Large intestine (tissue), 3 donors: ENCODE results near the gene PYROXD2. TPM values are rescaled to one million over a fixed set of nuclear protein-coding genes. Genes with fewer than 3 reads are reported as not detected.

ENCODE experiments used
- DNase-seq, 2 donors: peaks; one replicate each; pipeline versions ENCODE4 v3.0.0 to v3.0.0-alpha.2; 2013
- H3K27ac ChIP-seq: one replicate; pipeline ENCODE4 v1.5.1; 2013; ENCODE audit warnings: low read length
- H3K27me3 ChIP-seq: 2 replicates; pipeline ENCODE4 v1.6.1; 2013; ENCODE audit warnings: low read length; ENCODE audit not compliant: control insufficient read depth, insufficient read depth
- H3K36me3 ChIP-seq: 2 replicates; pipeline ENCODE4 v1.6.1; 2013; ENCODE audit warnings: low read length; ENCODE audit not compliant: control insufficient read depth, insufficient read depth
- H3K4me1 ChIP-seq: one replicate; pipeline ENCODE4 v1.6.1; 2013; ENCODE audit warnings: low read length; ENCODE audit not compliant: control insufficient read depth, insufficient read depth
- H3K4me3 ChIP-seq: one replicate; pipeline ENCODE4 v1.5.1; 2013; ENCODE audit warnings: low read length
- H3K9me3 ChIP-seq: one replicate; pipeline ENCODE4 v1.6.1; 2013; ENCODE audit warnings: mild to moderate bottlenecking, low read depth, low read length, moderate library complexity; ENCODE audit not compliant: control insufficient read depth
- WGBS: methylation state at CpG from one replicate; pipeline ENCODE4 v1.1.5; 2013; ENCODE audit warnings: low lambda C conversion rate; ENCODE audit not compliant: insufficient coverage; 5-methylcytosine and 5-hydroxymethylcytosine counted together
- polyA plus RNA-seq: library from polyadenylated mRNA; unstranded; fragments of 120-200 nt; gene quantifications from one replicate; pipeline ENCODE4 v1.2.1, GENCODE V29; 2013

The PYROXD2 gene
- polyA plus RNA-seq, 1 donor = 14.4 TPM

DNA sequence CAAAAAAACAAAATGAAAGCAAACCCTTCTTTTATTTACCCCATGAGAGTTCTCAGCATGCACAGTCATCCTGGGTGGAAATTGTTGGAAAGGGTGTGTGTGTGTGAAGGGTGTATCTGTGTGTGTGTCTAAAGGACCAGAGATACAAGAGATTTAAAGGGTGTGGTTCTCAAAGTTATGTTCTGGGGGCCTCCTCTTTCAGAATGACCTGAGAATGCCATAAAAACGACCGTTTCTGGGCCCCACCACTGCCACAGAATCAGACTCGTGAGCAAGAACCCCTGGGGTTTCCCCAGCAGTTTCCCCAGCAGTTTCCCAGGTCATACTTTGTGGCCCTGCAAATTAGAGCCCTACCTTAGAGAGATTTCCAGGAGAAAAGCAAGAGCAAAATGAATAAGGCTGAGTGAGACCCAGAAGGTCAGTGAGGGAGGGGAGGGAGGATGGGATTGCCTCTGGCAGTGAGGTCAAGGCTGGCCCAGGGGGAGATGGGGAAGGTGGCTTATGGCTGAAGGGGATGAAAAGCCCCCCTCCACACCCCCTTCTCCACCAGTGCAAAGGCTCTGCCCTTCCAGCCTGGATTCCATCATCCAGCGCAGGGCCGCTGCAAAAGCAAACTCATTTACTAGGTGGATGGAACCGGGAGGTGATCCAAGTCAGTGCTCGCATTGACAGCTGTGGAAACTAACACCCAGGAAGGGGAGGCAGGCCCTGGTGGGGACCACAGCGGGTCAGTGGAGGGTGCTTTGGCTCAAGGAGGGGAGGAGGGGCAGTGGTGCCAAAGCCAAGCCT is 10.2 kb downstream of the PYROXD2 start:
- no CpG with 5 or more reads among the region's 8 CpGs for WGBS
- DNase-seq = peak in 1 of 2 donors; percentile 43
- H3K4me3 ChIP-seq = no peak overlapping the region
- peaks cover 4% of the 10 kb centered on the region for H3K36me3 ChIP-seq
- peaks cover 6% of the 10 kb centered on the region for H3K4me1 ChIP-seq
- no peaks in the 10 kb centered on the region for H3K9me3 ChIP-seq
- H3K27me3 ChIP-seq = no peaks in the 10 kb centered on the region
- H3K27ac ChIP-seq = no peak overlapping the region

- H3K4me1 ChIP-seq = peaks cover 6% of the 10 kb centered on the region
- no peak overlapping the region for H3K27ac ChIP-seq
- 93% methylated on average over 2 of the region's 7 CpGs for WGBS
- H3K4me3 ChIP-seq = no peak overlapping the region
- H3K9me3 ChIP-seq = no peaks in the 10 kb centered on the region
- no peaks in the 10 kb centered on the region for H3K27me3 ChIP-seq
- no peak for DNase-seq
- H3K36me3 ChIP-seq = peaks cover 4% of the 10 kb centered on the region
These were observed 11.0 kb downstream of the PYROXD2 start for GRCh38 chr10:98403812-98404504.

- no peak for DNase-seq
- Histone ChIP-seq H3K27ac (no peak overlapping the region), H3K4me3 (no peak overlapping the region), H3K36me3 (peaks cover 5% of the 10 kb centered on the region), H3K4me1 (peaks cover 6% of the 10 kb centered on the region), H3K9me3 (no peaks in the 10 kb centered on the region), H3K27me3 (no peaks in the 10 kb centered on the region)
- WGBS = no CpG with 5 or more reads among the region's 23 CpGs
These were observed 11.9 kb downstream of the PYROXD2 start for GRCh38 chr10:98402931-98403718.

- no CpG with 5 or more reads among the region's 7 CpGs for WGBS
- peaks cover 6% of the 10 kb centered on the region for H3K36me3 ChIP-seq
- H3K27me3 ChIP-seq = no peaks in the 10 kb centered on the region
- no peaks in the 10 kb centered on the region for H3K9me3 ChIP-seq
- no peak overlapping the region for H3K27ac ChIP-seq
- no peak for DNase-seq
- H3K4me3 ChIP-seq = no peak overlapping the region
- peaks cover 6% of the 10 kb centered on the region for H3K4me1 ChIP-seq
These were observed 12.5 kb downstream of the PYROXD2 start for GRCh38 chr10:98402478-98402877.

GRCh38 chr10:98400482-98400881 is 14.5 kb downstream of the PYROXD2 start:
- Histone ChIP-seq H3K27me3 (no peaks in the 10 kb centered on the region), H3K4me1 (peaks cover 6% of the 10 kb centered on the region), H3K4me3 (no peak overlapping the region), H3K9me3 (no peaks in the 10 kb centered on the region), H3K36me3 (peaks cover 16% of the 10 kb centered on the region), H3K27ac (no peak overlapping the region)
- no peak for DNase-seq
- WGBS = no CpG with 5 or more reads among the region's 2 CpGs

DNA sequence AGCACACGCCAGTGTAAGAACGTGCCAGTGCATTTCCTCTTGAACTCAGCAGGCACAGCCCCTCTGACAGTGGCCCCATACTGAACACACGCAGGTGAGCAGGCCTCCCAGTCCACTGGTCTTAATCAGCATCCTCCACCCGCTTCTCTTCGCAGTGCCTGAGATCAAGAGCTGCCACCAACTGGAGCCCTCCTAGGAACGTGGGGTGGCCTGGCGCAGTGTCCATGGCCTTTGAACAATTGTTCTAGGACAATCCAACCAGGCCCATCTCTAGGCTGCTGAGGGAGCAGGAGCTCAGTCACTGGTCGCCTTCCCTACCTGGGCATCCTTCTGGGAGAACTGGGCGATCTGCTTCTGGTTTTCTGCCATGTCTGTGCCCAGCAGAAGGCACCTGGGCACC is 15.2 kb downstream of the PYROXD2 start:
- H3K36me3 ChIP-seq = peaks cover 23% of the 10 kb centered on the region
- WGBS = no CpG with 5 or more reads among the region's 9 CpGs
- no peaks in the 10 kb centered on the region for H3K9me3 ChIP-seq
- peaks cover 4% of the 10 kb centered on the region for H3K4me1 ChIP-seq
- no peak overlapping the region for H3K27ac ChIP-seq
- DNase-seq = no peak
- H3K4me3 ChIP-seq = no peak overlapping the region
- no peaks in the 10 kb centered on the region for H3K27me3 ChIP-seq

DNA sequence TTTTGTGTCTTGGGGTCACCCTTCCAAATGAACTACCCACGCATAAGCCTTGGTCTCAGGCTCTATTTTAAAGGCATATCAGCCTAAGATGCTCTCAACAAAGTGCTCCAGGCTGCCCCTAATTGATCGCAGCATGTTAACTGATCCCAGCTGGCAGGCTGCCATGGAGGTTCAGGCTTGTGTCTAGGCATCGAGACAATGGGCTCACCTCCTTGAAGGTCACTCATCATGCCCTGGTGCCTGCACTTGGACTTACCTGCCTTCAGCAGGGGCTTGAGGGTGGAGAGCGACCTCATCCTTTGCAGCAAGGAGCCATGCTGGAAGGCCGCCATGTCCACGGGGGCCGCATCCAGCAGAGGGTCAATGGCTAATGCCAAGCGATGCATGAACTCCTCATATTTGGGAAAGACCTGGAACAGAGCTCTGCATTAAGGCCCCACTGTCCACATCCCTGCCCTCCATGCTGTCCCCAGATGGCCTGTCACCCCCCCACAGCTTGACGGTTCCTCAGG is 17.8 kb downstream of the PYROXD2 start:
- H3K9me3 ChIP-seq = no peaks in the 10 kb centered on the region
- H3K36me3 ChIP-seq = peaks cover 25% of the 10 kb centered on the region
- H3K27me3 ChIP-seq = no peaks in the 10 kb centered on the region
- no peak for DNase-seq
- WGBS = no CpG with 5 or more reads among the region's 9 CpGs
- H3K27ac ChIP-seq = no peak overlapping the region
- no peak overlapping the region for H3K4me3 ChIP-seq
- peaks cover 5% of the 10 kb centered on the region for H3K4me1 ChIP-seq

DNA sequence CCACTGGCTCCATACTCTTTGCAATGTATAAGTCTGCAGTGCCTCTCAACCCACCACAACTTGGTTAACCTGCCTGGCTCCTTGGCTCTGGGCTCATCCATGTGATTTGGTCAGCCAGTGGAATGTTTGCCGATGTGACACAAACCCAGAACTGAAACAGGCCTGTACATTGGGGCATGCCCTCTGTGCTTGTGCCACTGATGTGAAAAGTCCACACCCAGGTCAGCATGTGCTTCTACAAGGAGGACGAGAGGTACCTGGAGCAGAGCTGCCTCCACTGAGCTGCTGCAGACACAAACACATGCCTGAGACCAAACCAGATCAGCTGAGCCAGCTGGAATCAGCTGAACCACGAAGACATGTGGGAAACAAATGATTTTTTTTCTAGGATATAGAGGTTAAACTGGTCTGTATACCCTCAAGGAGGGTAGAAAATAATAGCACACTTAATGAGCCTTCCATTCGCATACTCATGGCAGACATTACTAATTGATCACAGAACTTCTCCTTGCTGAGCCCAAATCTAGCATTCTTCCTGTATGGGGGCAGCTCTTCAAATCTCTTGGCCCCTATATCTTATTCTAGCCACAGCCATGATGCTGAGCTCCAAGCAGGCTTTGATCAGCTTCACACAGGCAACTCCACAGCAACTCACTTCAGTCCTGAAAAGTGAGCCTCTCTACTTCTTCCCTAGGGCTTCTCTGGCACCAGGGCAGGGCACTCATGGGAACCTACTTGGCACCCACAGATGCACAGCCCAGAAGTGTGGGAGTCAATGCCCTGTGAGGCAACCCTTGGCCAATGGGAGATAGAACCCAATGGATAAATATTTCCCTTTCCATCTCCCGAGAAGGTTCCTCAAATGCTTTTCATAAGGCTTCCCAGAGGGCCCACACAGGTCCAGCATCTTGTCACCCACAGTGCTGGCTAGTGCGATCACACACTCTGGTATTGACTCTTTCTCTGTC is 18.6 kb downstream of the PYROXD2 start:
- peaks cover 25% of the 10 kb centered on the region for H3K36me3 ChIP-seq
- H3K27me3 ChIP-seq = no peaks in the 10 kb centered on the region
- H3K9me3 ChIP-seq = no peaks in the 10 kb centered on the region
- WGBS = 100% methylated on average over 1 of the region's 6 CpGs
- no peak overlapping the region for H3K4me3 ChIP-seq
- peaks cover 5% of the 10 kb centered on the region for H3K4me1 ChIP-seq
- no peak overlapping the region for H3K27ac ChIP-seq
- DNase-seq = no peak

- no peaks in the 10 kb centered on the region for H3K9me3 ChIP-seq
- no peaks in the 10 kb centered on the region for H3K27me3 ChIP-seq
These were observed 20.0 kb downstream of the PYROXD2 start for GRCh38 chr10:98394851-98395440.

More at GRCh38 chr10:98394851-98395440, 20.0 kb downstream of the PYROXD2 start:
- 100% methylated on average over 1 of the region's 8 CpGs for WGBS
- peak overlapping the region; percentile 17 for H3K27ac ChIP-seq
- peaks cover 5% of the 10 kb centered on the region for H3K4me1 ChIP-seq
- no peak overlapping the region for H3K4me3 ChIP-seq
- H3K36me3 ChIP-seq = peaks cover 25% of the 10 kb centered on the region
- no peak for DNase-seq
